SU-DHL-6 (cell line): Measurements from ENCODE around the gene SDK1.

ENCODE experiments used
- H2AFZ ChIP-seq: fragments of 200-600 bp; sonication (generic); 2 replicates; pipeline ENCODE4 v1.6.1; 2014; ENCODE audit warnings: low read depth, mild to moderate bottlenecking, moderate library complexity, mixed read lengths, antibody characterized with exemption, low read length; ENCODE audit not compliant: severe bottlenecking
- H3F3A ChIP-seq: fragments of 200-600 bp; shearing (Covaris generic); 2 replicates; pipeline ENCODE4 v1.6.0; 2016; ENCODE audit warnings: antibody characterized with exemption, mild to moderate bottlenecking; ENCODE audit not compliant: insufficient read depth
- H3K27ac ChIP-seq: fragments of 200-600 bp; sonication (generic); 2 replicates; pipeline ENCODE4 v1.5.1; 2016; ENCODE audit warnings: low read depth, mild to moderate bottlenecking, low read length, moderate library complexity, mixed read lengths
- H3K27me3 ChIP-seq: fragments of 200-600 bp; sonication (generic), shearing (Covaris generic); 2 replicates; pipeline ENCODE4 v1.6.0; 2014; ENCODE audit warnings: mild to moderate bottlenecking, low read length
- H3K36me3 ChIP-seq: fragments of 200-600 bp; sonication (generic); 2 replicates; pipeline ENCODE4 v1.6.1; 2014; ENCODE audit warnings: mild to moderate bottlenecking, low read length, mixed read lengths
- H3K4me2 ChIP-seq: fragments of 300-600, 200-600 bp; shearing (Covaris generic), sonication (generic); 2 replicates; pipeline ENCODE4 v1.6.0; 2014; ENCODE audit warnings: low read length, low read depth, mild to moderate bottlenecking; ENCODE audit not compliant: poor library complexity, severe bottlenecking
- H3K4me3 ChIP-seq: fragments of 200-600 bp; sonication (generic); 2 replicates; pipeline ENCODE4 v1.5.1; 2014; ENCODE audit warnings: antibody characterized with exemption, low read length, mild to moderate bottlenecking, mixed read lengths; ENCODE audit not compliant: insufficient read depth, poor library complexity, severe bottlenecking
- H3K79me2 ChIP-seq: fragments of 200-600 bp; sonication (generic); 2 replicates; pipeline ENCODE4 v1.6.1; 2014; ENCODE audit warnings: mild to moderate bottlenecking, low read length, moderate library complexity; ENCODE audit not compliant: insufficient read depth
- H3K9ac ChIP-seq: fragments of 200-600 bp; sonication (generic); 2 replicates; pipeline ENCODE4 v1.7.0; 2014; ENCODE audit warnings: mild to moderate bottlenecking, low read length
- H3K9me2 ChIP-seq: fragments of 200-600 bp; sonication (generic); replicated peaks from 2 replicates; pipeline ENCODE4 v1.6.1; 2014; ENCODE audit warnings: low read length; ENCODE audit not compliant: insufficient read depth
- H3K9me3 ChIP-seq: fragments of 200-600 bp; sonication (generic); 2 replicates; pipeline ENCODE4 v1.6.1; 2014; ENCODE audit warnings: low read length, mixed read lengths; ENCODE audit not compliant: insufficient read depth
- H4K20me1 ChIP-seq: fragments of 200-600 bp; sonication (generic); 2 replicates; pipeline ENCODE4 v1.6.1; 2014; ENCODE audit warnings: low read depth, mild to moderate bottlenecking, antibody characterized with exemption, low read length, moderate library complexity, mixed read lengths
- EZH2phosphoT487 ChIP-seq: fragments of 200-600 bp; sonication (generic), shearing (Covaris generic); conservative IDR thresholded peaks from 2 replicates; pipeline ENCODE4 v1.6.1; 2018; ENCODE audit warnings: mild to moderate bottlenecking, antibody characterized with exemption, low read length, moderate library complexity, mixed read lengths
- TF ChIP-seq, protein P1 (sequence below): fragments of 200-600 bp; sonication (generic); IDR thresholded peaks from one replicate; pipeline ENCODE4 v1.5.1; 2017; ENCODE audit warnings: antibody characterized with exemption, mild to moderate bottlenecking, low read length, moderate library complexity; ENCODE audit not compliant: insufficient read depth, poor library complexity, severe bottlenecking

The SDK1 gene

DNA sequence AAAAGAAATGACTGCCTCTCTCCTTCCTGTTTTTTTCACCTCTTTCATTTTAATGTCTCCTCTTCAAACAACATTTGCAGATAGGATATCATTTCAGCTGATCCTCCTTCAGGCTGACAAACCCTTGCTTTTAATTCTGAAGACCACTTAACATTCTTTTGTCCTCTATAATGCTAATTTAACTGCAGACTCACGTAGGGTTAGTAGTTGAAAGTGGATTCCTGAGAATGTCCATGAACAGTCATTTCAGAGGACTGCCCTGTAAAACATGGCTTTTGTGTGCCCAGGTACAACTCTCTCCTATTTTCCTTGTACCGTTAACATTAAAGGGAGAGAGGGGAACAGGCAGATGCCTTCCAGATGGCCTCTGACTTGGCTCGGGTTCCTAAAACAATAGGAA lies 524.4 kb downstream of the SDK1 start:
- no peaks in the 10 kb centered on the region for H3K9me3 ChIP-seq
- no peaks in the 10 kb centered on the region for H3K79me2 ChIP-seq
- H3K27ac ChIP-seq: no peak overlapping the region
- no peaks in the 10 kb centered on the region for H3K9me2 ChIP-seq
- H3K4me2 ChIP-seq: no peak overlapping the region
- no peaks in the 10 kb centered on the region for H3F3A ChIP-seq
- no peak for TF ChIP-seq EZH2phosphoT487
- TF ChIP-seq, protein P1, sequence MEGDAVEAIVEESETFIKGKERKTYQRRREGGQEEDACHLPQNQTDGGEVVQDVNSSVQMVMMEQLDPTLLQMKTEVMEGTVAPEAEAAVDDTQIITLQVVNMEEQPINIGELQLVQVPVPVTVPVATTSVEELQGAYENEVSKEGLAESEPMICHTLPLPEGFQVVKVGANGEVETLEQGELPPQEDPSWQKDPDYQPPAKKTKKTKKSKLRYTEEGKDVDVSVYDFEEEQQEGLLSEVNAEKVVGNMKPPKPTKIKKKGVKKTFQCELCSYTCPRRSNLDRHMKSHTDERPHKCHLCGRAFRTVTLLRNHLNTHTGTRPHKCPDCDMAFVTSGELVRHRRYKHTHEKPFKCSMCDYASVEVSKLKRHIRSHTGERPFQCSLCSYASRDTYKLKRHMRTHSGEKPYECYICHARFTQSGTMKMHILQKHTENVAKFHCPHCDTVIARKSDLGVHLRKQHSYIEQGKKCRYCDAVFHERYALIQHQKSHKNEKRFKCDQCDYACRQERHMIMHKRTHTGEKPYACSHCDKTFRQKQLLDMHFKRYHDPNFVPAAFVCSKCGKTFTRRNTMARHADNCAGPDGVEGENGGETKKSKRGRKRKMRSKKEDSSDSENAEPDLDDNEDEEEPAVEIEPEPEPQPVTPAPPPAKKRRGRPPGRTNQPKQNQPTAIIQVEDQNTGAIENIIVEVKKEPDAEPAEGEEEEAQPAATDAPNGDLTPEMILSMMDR: no peak
- no peaks in the 10 kb centered on the region for H3K27me3 ChIP-seq
- H4K20me1 ChIP-seq: no peaks in the 10 kb centered on the region
- H3K4me3 ChIP-seq: no peak overlapping the region
- H3K36me3 ChIP-seq: no peaks in the 10 kb centered on the region
- no peak overlapping the region for H3K9ac ChIP-seq
- no peak overlapping the region for H2AFZ ChIP-seq

DNA sequence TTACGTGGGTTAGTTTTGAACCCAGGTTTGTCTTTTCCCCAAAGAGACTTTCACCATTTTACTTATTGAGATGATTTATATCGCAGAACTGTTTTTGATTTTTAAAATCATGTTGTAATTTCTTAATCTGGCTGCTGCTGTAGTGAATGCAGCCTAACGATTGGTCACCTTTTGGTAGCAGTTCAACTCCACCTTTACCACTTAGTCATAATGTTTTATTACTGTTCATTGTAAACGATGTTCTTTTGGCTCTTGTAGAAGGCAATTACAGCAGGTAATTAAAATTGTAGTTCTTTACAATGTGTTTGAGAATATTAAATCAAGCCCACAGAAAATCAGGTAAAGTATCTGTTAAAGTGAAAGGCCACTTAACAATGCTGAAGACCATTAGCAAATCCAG lies 531.1 kb downstream of the SDK1 start:
- Histone ChIP-seq H3K36me3 (no peaks in the 10 kb centered on the region), H2AFZ (no peak overlapping the region), H3K4me2 (no peak overlapping the region), H3K79me2 (no peaks in the 10 kb centered on the region), H3K27me3 (no peaks in the 10 kb centered on the region), H3K9ac (no peak overlapping the region), H4K20me1 (no peaks in the 10 kb centered on the region), H3K4me3 (no peak overlapping the region), H3K9me2 (no peaks in the 10 kb centered on the region), H3K27ac (no peak overlapping the region), H3F3A (no peaks in the 10 kb centered on the region), H3K9me3 (no peaks in the 10 kb centered on the region)
- no peak for TF ChIP-seq EZH2phosphoT487
- TF ChIP-seq, protein P1: no peak

DNA sequence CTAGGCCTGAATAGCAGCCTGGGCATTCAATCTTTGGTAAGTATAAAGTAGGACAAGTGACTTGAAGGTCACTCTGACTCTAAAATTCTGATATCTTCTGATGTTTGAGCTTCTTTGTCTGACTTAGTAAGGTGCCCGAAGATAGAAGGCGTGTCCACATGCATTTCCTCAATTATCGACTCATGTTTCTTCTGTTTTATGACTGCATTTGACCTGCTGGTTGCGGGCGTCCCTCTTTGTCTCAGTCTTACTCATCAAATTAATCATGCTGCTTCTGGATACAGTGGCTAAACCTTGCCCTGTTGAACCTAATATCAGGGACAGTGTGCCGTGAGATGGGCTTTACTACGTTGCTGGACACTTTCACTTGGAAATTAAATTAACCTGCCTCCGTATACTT lies 534.1 kb downstream of the SDK1 start:
- H3K79me2 ChIP-seq: no peaks in the 10 kb centered on the region
- no peaks in the 10 kb centered on the region for H3K36me3 ChIP-seq
- H3F3A ChIP-seq: no peaks in the 10 kb centered on the region
- no peak for TF ChIP-seq EZH2phosphoT487
- H2AFZ ChIP-seq: no peak overlapping the region
- H3K9me2 ChIP-seq: no peaks in the 10 kb centered on the region
- H3K27ac ChIP-seq: no peak overlapping the region
- H3K4me3 ChIP-seq: no peak overlapping the region
- no peaks in the 10 kb centered on the region; the same call in 1 of the 2 replicates for H4K20me1 ChIP-seq
- H3K9ac ChIP-seq: no peak overlapping the region
- H3K27me3 ChIP-seq: no peaks in the 10 kb centered on the region
- H3K4me2 ChIP-seq: no peak overlapping the region
- H3K9me3 ChIP-seq: no peaks in the 10 kb centered on the region

DNA sequence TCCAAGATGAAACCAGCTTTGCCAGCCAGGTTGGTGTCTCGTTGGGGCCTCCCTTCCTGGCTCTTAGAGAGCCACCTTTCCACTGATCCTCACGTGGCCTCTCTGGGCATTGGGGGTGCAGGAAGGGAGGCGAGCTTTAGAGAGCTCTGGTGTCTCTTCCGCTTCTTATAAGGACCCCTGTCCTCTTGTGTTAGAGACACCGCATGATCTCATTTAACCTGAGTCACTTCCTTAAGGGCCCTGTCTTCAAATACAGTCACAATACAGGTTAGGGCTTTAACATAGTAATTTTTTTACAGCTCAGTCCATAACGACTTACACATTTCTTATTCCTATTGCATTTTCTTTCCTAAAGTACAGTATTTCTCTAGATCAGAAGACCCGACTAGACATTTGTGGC lies 535.8 kb downstream of the SDK1 start:
- Histone ChIP-seq H3K9me2 (no peaks in the 10 kb centered on the region), H3F3A (no peaks in the 10 kb centered on the region), H3K9me3 (no peaks in the 10 kb centered on the region), H4K20me1 (no peaks in the 10 kb centered on the region; the same call in 1 of the 2 replicates), H3K9ac (no peak overlapping the region), H3K79me2 (no peaks in the 10 kb centered on the region), H3K27ac (no peak overlapping the region), H3K4me3 (no peak overlapping the region), H2AFZ (no peak overlapping the region), H3K36me3 (no peaks in the 10 kb centered on the region), H3K4me2 (no peak overlapping the region), H3K27me3 (peaks cover 3% of the 10 kb centered on the region; the same call in 1 of the 2 replicates)
- TF ChIP-seq, protein P1: no peak
- TF ChIP-seq EZH2phosphoT487: no peak
